Osteoblast (primary cell): ENCODE data around the gene KCNJ14. TPM values are rescaled to one million over a fixed set of nuclear protein-coding genes. Genes with fewer than 3 reads are reported as not detected.

Experiments used
- DNase-seq: peaks from one replicate; pipeline ENCODE4 v3.0.0; 2011; ENCODE audit warnings: low spot score, mixed read lengths; ENCODE audit not compliant: insufficient read length; ENCODE audit errors: missing footprints
- H2AFZ ChIP-seq: 2 replicates; pipeline ENCODE4 v1.6.0; 2011; ENCODE audit warnings: mild to moderate bottlenecking, low read length
- H3K27ac ChIP-seq: 2 replicates; pipeline ENCODE4 v1.5.1; 2011; ENCODE audit warnings: mild to moderate bottlenecking, low read depth, low read length, moderate library complexity
- H3K27me3 ChIP-seq: 2 replicates; pipeline ENCODE4 v1.6.0; 2012; ENCODE audit warnings: mild to moderate bottlenecking, control low read depth, inconsistent platforms, low read length, moderate library complexity; ENCODE audit not compliant: insufficient read depth
- H3K36me3 ChIP-seq: 2 replicates; pipeline ENCODE4 v1.5.1; 2011; ENCODE audit warnings: mild to moderate bottlenecking, low read length, control low read depth, moderate library complexity; ENCODE audit not compliant: insufficient read depth
- H3K4me1 ChIP-seq: 2 replicates; pipeline ENCODE4 v1.5.1; 2011; ENCODE audit warnings: mild to moderate bottlenecking, low read length, control low read depth, moderate library complexity; ENCODE audit not compliant: insufficient read depth
- H3K4me2 ChIP-seq: 2 replicates; pipeline ENCODE4 v1.6.0; 2011; ENCODE audit warnings: mild to moderate bottlenecking, low read length; ENCODE audit not compliant: insufficient read depth
- H3K4me3 ChIP-seq: fragments of 200-600 bp; sonication (generic); 3 replicates; pipeline ENCODE4 v1.5.1; 2012; ENCODE audit warnings: mild to moderate bottlenecking, low read length, inconsistent platforms; ENCODE audit not compliant: insufficient read depth
- H3K79me2 ChIP-seq: 2 replicates; pipeline ENCODE4 v1.6.0; 2012; ENCODE audit warnings: mild to moderate bottlenecking, low read length, control low read depth, inconsistent platforms; ENCODE audit not compliant: insufficient read depth
- H3K9me3 ChIP-seq: 2 replicates; pipeline ENCODE4 v1.5.1; 2011; ENCODE audit warnings: low read depth, low read length, control low read depth
- H4K20me1 ChIP-seq: 2 replicates; pipeline ENCODE4 v1.6.0; 2012; ENCODE audit warnings: mild to moderate bottlenecking, low read length, control low read depth; ENCODE audit not compliant: insufficient read depth
- CTCF ChIP-seq: IDR thresholded peaks from 2 replicates; pipeline ENCODE4 v1.5.1; 2011; ENCODE audit warnings: mild to moderate bottlenecking, low read depth, low read length, moderate library complexity; ENCODE audit errors: extremely low read depth
- total RNA-seq: library from RNA; depleted of rRNA; stranded (reverse); fragments of >200 nt; gene quantifications from 2 replicates; pipeline ENCODE4 v1.2.3, GENCODE V29; 2012

Gene KCNJ14
- total RNA-seq, 1 donor = 0.72 TPM

GRCh38 chr19:48473161-48473966 is 18.0 kb downstream of the KCNJ14 start:
- H3K27ac ChIP-seq = no peak overlapping the region
- no peak overlapping the region for H3K4me2 ChIP-seq
- H3K36me3 ChIP-seq = peaks cover 73% of the 10 kb centered on the region
- DNase-seq = peak; percentile 44
- H3K9me3 ChIP-seq = no peaks in the 10 kb centered on the region
- peaks cover 32% of the 10 kb centered on the region for H4K20me1 ChIP-seq
- H3K27me3 ChIP-seq = no peaks in the 10 kb centered on the region
- H3K79me2 ChIP-seq = peaks cover 22% of the 10 kb centered on the region
- H2AFZ ChIP-seq = no peak overlapping the region
- peaks cover 11% of the 10 kb centered on the region for H3K4me1 ChIP-seq
- H3K4me3 ChIP-seq = no peak overlapping the region
- TF ChIP-seq CTCF = no peak

GRCh38 chr19:48474084-48474592 is 18.8 kb downstream of the KCNJ14 start:
- peaks cover 75% of the 10 kb centered on the region for H3K36me3 ChIP-seq
- no peak for TF ChIP-seq CTCF
- H3K4me2 ChIP-seq = no peak overlapping the region
- no peaks in the 10 kb centered on the region for H3K27me3 ChIP-seq
- H3K79me2 ChIP-seq = peaks cover 22% of the 10 kb centered on the region
- no peak overlapping the region for H3K4me3 ChIP-seq
- peaks cover 32% of the 10 kb centered on the region for H4K20me1 ChIP-seq
- peaks cover 9% of the 10 kb centered on the region for H3K4me1 ChIP-seq
- DNase-seq = peak; percentile 11
- no peak overlapping the region for H3K27ac ChIP-seq
- H2AFZ ChIP-seq = no peak overlapping the region
- no peaks in the 10 kb centered on the region for H3K9me3 ChIP-seq

GRCh38 chr19:48475369-48476068 is 20.1 kb downstream of the KCNJ14 start:
- Histone ChIP-seq H3K36me3 (peaks cover 76% of the 10 kb centered on the region), H3K9me3 (no peaks in the 10 kb centered on the region), H3K4me2 (no peak overlapping the region), H3K4me3 (no peak overlapping the region), H2AFZ (no peak overlapping the region), H3K27ac (no peak overlapping the region), H4K20me1 (peaks cover 23% of the 10 kb centered on the region), H3K79me2 (peaks cover 13% of the 10 kb centered on the region), H3K27me3 (no peaks in the 10 kb centered on the region), H3K4me1 (peaks cover 9% of the 10 kb centered on the region)
- peak; percentile 26 for DNase-seq
- no peak for TF ChIP-seq CTCF

GRCh38 chr19:48476176-48476575 is 20.8 kb downstream of the KCNJ14 start:
- peaks cover 20% of the 10 kb centered on the region for H4K20me1 ChIP-seq
- H3K36me3 ChIP-seq = peaks cover 70% of the 10 kb centered on the region
- H3K4me3 ChIP-seq = no peak overlapping the region

More at GRCh38 chr19:48476176-48476575, 20.8 kb downstream of the KCNJ14 start:
- Histone ChIP-seq H3K27me3 (no peaks in the 10 kb centered on the region), H3K27ac (no peak overlapping the region), H3K79me2 (peaks cover 8% of the 10 kb centered on the region), H3K4me2 (no peak overlapping the region), H3K9me3 (no peaks in the 10 kb centered on the region), H2AFZ (no peak overlapping the region), H3K4me1 (peaks cover 14% of the 10 kb centered on the region)
- no peak for TF ChIP-seq CTCF
- DNase-seq = peak; percentile 9
